Umbilical cord (tissue), 2 donors: ENCODE measurements around the gene TBC1D3B. TPM values are rescaled to one million over a fixed set of nuclear protein-coding genes. Genes with fewer than 3 reads are reported as not detected.
"Not testable (repeated sequence)": the region's sequence is repeated elsewhere in the genome, so short reads cannot be mapped to it uniquely, and the experiment has no call there.

Source experiments
- DNase-seq: peaks from one replicate; pipeline ENCODE4 v3.0.0-alpha.2; 2015; ENCODE audit warnings: low spot score
- total RNA-seq: library from RNA; depleted of rRNA; stranded (reverse); fragments of >200 nt; gene quantifications from one replicate; pipeline ENCODE4 v1.2.3, GENCODE V29; 2014; ENCODE audit warnings: low replicate concordance; ENCODE audit not compliant: insufficient read depth

TBC1D3B gene
- 2.9 TPM for total RNA-seq

DNA sequence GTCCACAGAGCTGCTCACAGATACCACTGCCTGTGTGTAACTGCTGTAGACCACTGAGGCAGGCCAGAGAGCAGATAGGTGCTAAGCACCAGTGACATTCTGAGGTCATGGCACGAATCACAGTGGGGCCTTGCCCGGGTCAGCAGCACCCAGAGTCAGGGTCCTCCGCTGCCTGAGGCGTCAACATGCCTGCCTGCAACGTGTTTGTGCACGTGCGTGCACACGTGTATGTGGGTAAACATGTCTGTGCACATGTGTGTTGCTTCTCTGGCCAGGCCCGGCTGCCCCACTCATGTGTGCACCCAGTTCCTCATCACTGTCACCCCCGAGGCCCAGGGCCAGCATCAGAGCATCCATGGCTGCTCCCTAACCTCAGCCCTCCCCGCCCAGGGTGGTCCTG, at the start of gene TBC1D3B:
TBC1D3B (minus strand) TSS at position 101 of the 400 bp plus-strand sequence. CDS start 1,586 bp downstream, outside the sequence.
- not testable (repeated sequence) for DNase-seq

DNA sequence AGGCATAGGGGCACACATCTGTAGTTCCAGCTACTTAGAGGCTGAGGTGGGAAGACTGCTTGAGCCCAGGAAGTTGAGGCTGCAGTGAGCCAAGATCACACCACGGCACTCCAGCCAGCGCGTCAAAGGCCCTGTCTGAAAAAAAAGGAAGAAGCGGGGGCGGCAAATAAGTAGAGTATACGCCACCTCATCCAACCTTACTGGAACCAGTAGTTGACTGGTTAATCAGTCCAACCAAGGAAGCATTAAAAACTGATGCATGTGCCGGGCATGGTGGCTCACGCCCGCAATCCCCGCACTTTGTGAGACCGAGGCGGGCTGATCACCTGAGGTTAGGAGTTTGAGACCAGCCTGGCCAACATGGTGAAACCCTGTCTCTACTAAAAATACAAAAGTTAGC, 46.5 kb upstream of the TBC1D3B start:
- not testable (repeated sequence) for DNase-seq

DNA sequence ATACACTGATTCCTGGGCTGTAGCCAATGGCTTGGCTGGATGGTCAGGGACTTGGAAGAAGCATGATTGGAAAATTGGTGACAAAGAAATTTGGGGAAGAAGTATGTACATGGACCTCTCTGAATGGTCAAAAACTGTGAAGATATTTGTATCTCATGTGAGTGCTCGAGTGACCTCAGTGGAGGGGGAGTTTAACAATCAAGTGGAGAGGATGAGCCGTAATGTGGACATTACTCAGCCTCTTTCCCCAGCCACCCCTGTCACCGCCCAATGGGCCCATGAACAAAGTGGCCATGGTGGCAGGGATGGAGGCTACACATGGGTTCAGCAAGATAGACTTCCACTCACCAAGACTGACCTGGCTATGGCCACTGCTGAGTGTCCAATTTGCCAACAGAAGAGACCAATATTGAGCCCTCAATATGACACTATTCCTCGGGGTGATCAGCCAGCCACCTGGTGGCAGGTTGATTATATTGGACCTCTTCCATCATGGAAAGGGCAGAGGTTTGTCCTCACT, 45.2 kb upstream of the TBC1D3B start:
- not testable (repeated sequence) for DNase-seq

DNA sequence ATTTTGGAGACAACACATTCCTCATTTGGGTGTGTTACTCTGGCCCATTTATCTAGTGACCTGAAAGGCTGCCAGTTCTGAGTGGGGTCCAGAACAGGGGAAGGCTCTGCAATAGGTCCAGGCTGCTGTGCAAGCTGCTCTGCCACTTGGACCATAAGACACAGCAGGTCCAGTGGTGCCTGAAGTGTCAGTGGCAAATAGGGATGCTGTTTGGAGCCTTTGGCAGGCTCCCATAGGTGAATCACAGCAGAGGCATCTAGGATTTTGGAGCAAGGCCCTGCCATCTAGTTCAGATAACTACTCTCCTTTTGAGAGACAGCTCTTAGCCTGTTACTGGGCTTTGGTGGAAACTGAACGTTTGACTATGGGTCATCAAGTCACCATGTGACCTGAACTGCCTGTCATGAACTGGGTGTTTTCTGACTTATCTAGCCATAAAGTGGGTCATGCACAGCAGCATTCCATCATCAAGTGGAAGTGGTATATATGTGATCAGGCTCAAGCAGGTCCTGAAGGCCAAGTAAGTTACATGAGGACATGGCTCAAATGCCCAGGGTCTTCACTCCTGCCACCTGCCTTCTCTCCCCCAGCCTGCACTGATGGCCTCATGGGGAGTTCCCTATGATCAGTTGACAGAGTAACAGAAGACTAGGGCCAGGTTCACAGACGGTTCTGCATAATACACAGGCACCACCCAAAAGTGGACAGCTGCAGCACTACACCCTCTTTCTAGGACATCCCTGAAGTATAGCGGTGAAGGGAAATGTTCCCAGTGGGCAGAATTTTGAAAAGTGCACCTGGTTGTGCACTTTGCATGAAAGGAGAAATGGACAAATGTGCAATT, 44.5 kb upstream of the TBC1D3B start:
- not testable (repeated sequence) for DNase-seq

DNA sequence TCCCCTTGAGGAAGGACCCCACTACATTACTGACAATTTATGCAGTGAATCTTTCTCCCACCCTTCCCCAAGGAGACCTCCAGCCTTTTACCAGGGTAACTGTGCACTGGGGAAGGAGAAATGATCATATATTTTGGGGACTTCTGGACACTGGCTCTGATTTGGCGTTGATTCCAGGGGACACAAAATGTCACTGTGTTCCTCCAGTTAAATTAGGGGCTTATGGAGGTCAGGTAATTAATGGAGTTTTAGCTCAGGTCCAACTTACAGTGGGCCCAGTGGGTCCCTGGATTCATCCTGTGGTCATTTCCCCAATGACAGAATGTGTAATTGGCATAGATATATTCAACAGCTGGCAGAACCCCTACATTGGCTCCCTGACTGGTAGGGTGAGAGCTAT, 43.1 kb upstream of the TBC1D3B start:
- not testable (repeated sequence) for DNase-seq

DNA sequence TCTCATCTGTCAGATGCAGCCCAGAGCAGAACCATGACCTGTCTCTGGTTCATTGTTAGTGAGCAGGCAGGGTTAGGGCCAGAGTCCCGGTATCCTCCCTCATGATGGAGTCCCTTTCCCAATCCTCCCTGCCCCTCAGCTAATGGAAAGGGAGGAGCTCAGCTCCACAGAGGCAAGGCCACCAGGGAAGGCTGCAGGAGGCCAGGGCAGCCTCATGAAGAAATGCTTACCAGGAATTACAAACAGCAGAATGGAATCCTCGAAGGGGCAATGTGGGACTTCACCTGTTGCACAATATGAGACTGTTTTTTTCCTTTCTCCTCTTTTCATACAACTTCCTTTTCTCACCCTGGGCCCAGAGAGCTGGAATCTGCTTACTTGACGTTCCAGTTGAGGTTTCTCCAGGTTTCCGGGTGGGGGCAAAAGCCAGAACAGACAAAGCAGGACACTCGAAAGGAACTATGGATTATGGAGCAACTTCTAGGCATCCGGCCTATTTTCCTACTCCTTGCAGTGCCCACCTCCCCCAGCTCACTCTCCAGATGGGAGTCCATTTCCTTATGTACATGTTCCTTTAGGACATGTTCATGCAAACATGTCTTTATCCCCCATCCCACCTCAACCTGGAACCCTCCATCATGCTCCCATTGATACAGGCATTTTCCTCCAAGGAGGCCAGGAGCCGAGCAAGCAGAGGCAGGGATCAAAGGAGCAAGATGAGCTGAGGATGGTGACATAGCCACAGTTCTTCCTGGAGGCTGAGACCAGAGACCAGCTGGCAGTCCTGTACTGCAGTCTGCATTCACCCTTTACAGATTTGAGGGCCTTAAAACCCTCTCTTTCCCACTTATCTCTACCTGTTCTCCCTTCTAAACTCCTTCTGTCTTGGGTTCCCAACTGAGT, 39.2 kb upstream of the TBC1D3B start:
- not testable (repeated sequence) for DNase-seq

DNA sequence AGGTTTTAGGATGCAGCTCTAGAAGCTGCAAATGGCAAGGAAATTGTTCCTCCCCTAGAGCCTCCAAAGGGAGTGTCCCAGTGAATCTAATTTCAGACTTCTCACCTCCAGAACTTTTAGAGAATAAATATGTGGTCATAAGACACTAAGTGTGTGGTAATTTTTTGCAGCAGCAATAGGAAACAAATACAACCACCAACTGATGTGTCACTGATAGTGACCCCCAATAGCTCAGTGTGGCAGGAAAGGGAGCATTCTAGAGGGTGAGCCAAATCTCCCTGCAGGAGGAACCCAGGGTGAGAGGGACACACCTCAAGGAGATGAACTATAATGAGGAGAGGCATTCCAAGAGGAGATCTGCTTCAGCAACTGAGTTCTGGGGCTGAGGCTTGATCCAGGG, 38.5 kb upstream of the TBC1D3B start:
- no peak for DNase-seq

DNA sequence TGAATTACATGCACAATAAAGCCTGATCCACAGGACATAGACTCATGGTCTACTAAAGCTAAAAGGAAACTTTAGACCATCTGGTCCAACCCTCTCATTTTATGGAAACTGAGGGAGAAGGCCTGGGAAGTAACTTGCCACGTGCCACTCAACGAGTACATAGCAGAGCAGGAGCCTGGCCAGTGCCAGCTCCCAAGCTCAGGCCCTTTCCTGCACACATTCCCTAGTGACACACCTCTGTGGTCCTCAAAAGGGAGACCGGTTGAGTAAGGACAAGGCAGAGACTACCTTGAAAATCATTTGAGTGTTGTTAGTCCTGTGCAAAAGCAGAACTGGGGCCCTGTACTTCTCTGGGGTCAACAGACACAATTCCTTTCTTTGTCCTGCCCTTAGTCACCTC, 37.3 kb upstream of the TBC1D3B start:
- DNase-seq, result no peak

DNA sequence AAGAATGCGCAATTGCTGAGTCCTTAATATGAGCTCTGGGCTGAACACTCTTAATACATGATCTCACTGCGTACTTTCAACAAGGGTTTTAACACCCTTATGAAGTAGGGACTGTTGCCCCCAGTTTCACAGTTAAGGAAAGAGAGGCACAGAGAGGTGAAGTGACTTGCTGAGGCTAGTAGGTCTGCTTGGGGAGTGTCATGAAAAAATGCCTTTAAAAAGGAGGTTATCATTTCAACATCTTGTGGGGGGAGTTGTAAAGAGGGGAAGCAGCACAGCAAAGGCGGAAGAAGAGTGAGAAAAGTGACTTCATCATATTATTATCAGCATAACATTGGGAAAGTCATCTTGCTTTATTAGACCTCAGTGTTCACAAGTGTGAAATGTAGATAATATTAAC, 36.5 kb upstream of the TBC1D3B start:
- DNase-seq, result no peak

DNA sequence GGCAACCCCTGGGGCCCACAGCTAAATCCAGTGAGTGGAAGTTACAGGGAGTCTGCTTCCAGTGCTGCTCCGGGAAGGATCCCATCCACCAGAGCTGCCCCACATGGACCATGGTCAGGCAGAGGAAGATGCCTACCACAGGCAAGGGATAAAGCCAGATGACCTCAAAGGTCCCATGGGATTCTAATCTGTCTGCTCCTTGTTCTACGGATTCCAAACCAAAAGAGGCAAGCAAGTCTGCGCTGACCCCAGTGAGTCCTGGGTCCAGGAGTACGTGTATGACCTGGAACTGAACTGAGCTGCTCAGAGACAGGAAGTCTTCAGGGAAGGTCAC, 35.8 kb upstream of the TBC1D3B start:
- DNase-seq, result no peak

DNA sequence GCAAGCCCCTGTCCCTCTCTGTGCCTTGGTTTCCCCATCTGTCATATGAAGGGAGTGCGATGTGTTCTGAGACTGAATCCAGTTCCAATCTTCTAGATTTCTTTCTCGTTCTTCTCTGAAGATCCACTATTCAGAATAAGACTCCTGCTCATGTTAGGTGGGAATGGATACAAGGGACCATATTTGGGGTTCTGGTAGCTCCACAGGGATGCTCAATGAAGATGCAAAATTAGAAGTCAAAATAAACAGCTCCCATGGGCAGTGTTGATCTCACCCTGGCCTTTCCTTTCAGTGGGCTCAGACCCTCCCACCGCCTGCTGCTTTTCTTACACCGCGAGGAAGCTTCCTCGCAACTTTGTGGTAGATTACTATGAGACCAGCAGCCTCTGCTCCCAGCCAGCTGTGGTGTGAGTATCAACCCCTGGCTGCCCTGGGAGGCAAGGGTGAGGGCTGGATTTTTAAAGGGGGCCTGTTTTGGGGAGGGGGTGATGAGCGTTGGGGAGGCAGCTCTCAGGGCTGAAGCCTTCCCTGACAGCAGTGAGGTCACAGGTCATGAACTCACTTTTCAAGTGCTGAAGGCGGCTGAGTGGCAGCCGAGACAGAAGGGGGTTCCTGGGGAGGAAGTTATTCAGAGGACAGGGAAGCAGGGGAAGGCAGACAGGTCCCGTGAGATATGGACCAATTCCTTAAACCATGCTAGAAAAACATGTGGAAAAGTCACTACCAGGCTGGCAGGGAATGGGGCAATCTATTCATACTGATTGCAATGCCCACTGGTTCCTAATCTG, 35.2 kb upstream of the TBC1D3B start:
- DNase-seq, result not testable (repeated sequence)

DNA sequence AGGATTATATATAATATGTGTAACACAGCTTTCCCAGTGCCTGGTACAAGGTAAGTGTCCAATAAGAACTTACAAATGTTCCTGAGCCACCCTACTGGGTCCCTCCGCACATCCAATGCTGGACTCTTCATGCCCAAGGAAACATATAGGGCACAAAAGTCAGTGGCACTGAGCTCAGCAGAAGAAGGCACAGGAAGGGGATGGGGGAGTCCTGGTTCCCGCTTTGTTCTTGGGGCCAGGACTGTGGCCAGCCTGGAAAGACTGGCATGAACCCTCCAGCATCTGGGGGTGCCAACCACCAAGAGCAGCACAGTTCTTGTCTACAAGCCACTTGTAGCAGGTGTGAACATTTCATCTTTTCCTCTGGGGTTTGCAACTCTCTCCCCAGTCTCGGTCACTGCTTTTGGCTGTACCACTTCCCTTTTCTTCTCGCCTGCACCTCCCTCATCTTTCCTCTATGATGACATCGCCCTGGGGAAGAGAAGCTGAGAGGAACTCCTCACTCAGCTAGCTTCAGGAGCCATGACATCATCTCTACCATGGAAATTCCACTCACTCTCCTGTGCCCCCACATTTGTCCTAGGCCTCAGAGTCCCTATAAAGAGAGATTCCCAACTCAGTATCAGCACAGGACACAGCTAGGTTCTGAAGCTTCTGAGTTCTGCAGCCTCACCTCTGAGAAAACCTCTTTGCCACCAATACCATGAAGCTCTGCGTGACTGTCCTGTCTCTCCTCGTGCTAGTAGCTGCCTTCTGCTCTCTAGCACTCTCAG, 34.2 kb upstream of the TBC1D3B start, which contains the start of gene CCL4L2:
CCL4L2 (plus strand) TSS at position 625 of the 773 bp plus-strand sequence.
- DNase-seq, result not testable (repeated sequence)

DNA sequence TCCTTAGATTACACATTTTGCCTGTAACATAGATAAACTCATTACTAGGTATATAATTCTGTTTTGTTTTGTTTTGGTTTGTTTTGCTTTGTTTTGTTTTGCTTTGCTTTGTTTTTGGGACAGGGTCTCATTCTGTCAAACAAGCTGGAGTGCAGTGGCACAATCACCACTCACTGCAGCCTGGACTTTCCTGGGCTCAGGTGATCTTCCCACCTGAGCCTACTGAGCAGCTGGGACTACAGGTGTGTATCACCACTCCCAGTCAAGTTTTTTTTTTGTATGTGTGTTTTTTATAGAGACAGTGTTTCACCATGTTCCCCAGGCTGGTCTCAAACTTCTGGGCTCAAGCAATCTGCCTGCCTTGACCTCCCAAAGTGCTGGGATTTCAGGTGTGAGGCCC, 33.1 kb upstream of the TBC1D3B start:
- no peak for DNase-seq

DNA sequence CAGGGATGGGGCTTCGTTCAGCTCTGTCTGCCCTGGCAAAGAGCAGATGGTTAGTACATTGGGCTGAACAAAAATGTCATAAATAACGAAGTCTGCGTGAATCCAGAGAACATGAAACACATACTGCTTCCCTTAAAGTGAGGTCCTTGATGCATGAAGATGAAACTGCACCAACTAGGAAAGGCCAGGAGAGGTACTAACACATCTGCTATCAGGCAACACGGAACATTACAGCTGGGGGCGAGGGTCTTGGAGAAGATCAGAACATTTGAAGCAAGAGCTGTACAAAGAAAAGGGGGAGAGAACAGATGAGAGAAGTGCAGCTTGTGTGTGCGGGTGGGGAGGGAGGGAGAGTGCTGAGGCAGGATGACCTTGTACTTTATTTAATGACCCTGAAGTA, 30.9 kb upstream of the TBC1D3B start:
- not testable (repeated sequence) for DNase-seq

DNA sequence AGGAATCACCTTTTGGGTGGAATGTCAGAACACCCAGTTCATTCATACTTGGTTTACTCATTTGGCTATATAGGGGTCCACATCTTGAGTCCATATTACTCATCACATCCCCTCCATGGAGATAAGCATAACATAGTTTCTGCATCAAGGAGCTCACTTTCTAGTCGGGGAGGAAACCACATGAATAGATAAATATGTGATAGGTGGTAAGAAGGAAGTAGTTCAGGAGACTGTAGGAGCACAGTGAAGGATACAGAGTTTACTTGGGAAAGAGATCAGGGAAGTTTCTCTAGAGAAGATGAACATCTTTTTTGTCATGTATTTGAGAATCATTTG, 30.0 kb upstream of the TBC1D3B start:
- DNase-seq, result not testable (repeated sequence)

DNA sequence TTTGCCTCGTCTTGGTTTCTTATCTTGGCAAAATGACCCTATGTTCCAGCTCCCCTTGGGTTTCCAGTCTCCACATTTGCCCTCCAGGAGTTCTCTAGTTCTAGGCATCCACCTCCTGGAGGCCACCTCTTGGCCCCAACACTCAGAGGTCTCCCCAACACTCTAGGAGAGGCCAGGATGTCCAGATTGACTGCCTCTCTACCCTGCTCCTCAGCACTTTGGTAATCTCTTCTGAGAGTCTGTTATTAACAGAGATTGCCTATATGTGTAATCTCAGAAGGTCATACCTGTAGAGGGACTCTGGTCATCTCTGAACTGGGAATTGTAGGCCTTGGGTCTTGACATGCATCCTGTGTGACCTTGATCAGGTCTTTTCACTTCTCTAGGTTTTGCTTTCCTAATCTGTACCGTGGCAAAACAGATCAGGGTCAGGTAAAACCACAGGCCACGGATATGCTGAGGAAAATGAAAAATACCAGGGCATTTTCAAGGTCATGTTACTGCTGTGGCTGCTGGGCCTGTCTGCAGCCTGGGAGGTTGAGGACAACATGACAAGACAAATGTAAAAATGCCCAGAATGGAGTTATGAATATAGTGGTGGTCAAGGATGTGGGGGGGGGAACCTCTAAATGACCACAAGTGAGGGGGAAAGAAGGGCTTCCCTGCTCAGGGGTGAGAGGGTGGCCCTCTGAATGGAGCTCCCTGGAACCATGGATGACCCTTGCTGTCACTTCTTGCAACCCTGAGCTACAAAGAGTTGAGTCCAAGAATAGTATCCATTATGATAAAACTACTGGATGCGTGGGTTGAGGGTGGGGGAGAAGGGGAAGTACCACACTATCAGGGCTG, 29.4 kb upstream of the TBC1D3B start:
- no peak for DNase-seq

DNA sequence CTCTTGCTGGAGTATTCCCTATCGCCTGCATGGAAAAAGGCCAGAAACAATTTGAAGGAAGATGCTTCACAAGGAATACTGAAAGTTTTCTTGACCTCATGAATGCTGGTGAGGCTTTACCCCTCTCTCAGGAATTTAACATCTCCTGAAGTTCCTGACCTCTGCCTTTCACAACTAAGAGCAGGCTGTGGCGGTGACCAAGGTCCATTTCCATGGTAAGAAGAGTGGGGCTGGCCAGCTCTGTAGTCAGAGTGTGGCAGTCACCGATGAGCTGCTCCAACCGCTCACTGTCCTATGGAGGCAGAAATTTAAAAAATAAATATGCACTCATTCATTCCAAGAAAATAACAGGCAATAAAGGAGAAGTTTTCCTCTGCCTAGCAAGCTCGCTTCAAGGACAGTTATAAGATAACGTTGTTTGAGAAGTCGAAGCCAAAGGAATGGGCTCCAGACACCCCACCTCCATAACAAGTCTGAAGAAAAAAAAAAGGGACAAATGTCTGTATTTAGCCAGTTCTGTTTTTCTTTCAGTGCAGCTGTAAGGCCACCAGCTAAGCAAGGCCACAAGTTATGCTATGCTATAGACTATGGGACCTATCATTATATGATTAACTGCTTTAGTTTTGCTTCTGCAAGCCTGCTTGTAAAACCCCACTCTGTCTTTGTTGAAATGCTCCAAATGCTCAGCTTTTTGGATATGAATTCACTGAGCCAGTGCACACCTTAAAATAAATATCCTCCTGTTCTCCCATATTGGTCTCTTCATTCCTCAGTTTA, 28.5 kb upstream of the TBC1D3B start:
- DNase-seq, result no peak

DNA sequence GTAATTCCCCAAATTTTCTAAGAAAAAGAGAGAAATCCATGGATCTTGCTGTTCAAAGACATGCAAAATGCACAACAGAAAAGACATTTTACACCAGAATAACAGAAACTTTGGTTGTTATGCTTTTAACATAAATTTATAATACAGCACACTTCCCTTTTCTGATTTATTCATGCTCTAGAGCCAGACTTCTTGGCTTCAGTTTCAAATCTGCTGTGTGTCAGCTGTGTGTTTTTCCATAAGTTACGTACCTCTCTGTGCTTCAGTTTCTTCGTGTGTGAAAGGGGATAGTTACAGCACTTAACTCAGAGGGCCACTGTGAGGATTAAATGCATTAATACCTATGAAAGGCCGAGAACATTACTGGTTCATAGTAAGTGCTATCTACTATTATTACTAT, 26.9 kb upstream of the TBC1D3B start:
- DNase-seq, result no peak

DNA sequence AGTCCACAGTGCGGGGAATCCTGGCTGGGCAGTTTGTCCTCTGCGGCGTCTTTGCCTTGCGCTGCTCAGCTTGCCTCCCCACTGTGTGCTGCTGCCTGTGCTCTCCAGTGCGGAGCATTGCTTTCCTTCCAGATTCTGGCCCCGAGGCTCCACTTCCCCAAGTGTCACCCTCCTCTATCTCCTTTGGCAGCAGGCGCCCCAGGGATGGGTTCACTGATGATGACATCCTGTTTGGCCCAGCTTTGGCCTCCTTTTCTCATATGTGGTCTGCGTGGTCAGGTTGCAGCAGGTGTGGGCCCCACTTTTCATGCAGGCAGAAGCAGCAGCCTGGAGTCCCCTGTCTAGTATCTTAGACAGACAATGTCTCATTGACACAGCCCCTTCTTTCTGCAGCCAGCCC, 25.1 kb upstream of the TBC1D3B start:
- not testable (repeated sequence) for DNase-seq
